ENCODE measurements around the gene HS6ST3. TPM values are rescaled to one million over a fixed set of nuclear protein-coding genes. Genes with fewer than 3 reads are reported as not detected.
A peak's percentile ranks its signal among the peaks of the same experiment; 100 is the strongest.
"Not testable (repeated sequence)": the region's sequence is repeated elsewhere in the genome, so short reads cannot be mapped to it uniquely, and the experiment has no call there.

The HS6ST3 gene
- total RNA-seq: not detected in 2 replicates

GRCh38 chr13:96089749-96090239 is at the start of gene HS6ST3:
Gene HS6ST3 (plus strand): TSS chr13:96090107.
- intact Hi-C loops (cut with micrococcal nuclease): loop anchor here (5.0 kb wide), 1 partner anchor 1382 kb away; no protein-coding TSS in a partner anchor
- Mint-ChIP-seq H3K27ac (no peak within 1 kb of the TSS), H3K4me3 (no peak within 1 kb of the TSS), H3K36me3 (ENCODE audit: low read depth) (no peaks in the 10 kb centered on the region), H3K27me3 (ENCODE audit: insufficient read depth) (peaks cover 39% of the 10 kb centered on the region), H3K9me3 (no peaks in the 10 kb centered on the region), H3K4me1 (ENCODE audit: low read depth) (no peaks in the 10 kb centered on the region)
- no peak for DNase-seq (ENCODE audit: low spot score)

GRCh38 chr13:96041326-96042110 is 48.4 kb upstream of the HS6ST3 start:
- H3K36me3 Mint-ChIP-seq (ENCODE audit: low read depth): no peaks in the 10 kb centered on the region
- intact Hi-C loops (cut with micrococcal nuclease): no loop called here
- H3K27me3 Mint-ChIP-seq (ENCODE audit: insufficient read depth): no peaks in the 10 kb centered on the region
- H3K27ac Mint-ChIP-seq: no peak overlapping the region
- no peaks in the 10 kb centered on the region for H3K4me1 Mint-ChIP-seq (ENCODE audit: low read depth)
- H3K4me3 Mint-ChIP-seq: no peak overlapping the region
- no peaks in the 10 kb centered on the region for H3K9me3 Mint-ChIP-seq
- DNase-seq (ENCODE audit: low spot score): no peak

- H3K4me1 Mint-ChIP-seq (ENCODE audit: low read depth): no peaks in the 10 kb centered on the region
- no peaks in the 10 kb centered on the region for H3K36me3 Mint-ChIP-seq (ENCODE audit: low read depth)
- H3K27me3 Mint-ChIP-seq (ENCODE audit: insufficient read depth): no peaks in the 10 kb centered on the region
- no peak overlapping the region for H3K4me3 Mint-ChIP-seq
- no peaks in the 10 kb centered on the region for H3K9me3 Mint-ChIP-seq
- intact Hi-C loops (cut with micrococcal nuclease): no loop called here
- no peak for DNase-seq (ENCODE audit: low spot score)
- no peak overlapping the region for H3K27ac Mint-ChIP-seq
These were observed 45.7 kb upstream of the HS6ST3 start for GRCh38 chr13:96044238-96044637.

GRCh38 chr13:96046449-96047126 is 43.3 kb upstream of the HS6ST3 start:
- H3K9me3 Mint-ChIP-seq: not testable (repeated sequence)

GRCh38 chr13:96050955-96051354 is 39.0 kb upstream of the HS6ST3 start:
- not testable (repeated sequence) for H3K27me3 Mint-ChIP-seq (ENCODE audit: insufficient read depth)

More at GRCh38 chr13:96046449-96047126, 43.3 kb upstream of the HS6ST3 start:
- H3K27ac Mint-ChIP-seq; H3K27me3 Mint-ChIP-seq (ENCODE audit: insufficient read depth); H3K4me1 Mint-ChIP-seq (ENCODE audit: low read depth); intact Hi-C loops (cut with micrococcal nuclease); DNase-seq (ENCODE audit: low spot score); H3K4me3 Mint-ChIP-seq; H3K36me3 Mint-ChIP-seq (ENCODE audit: low read depth): not testable (repeated sequence)

GRCh38 chr13:96051491-96051890 is 38.4 kb upstream of the HS6ST3 start:
- H3K9me3 Mint-ChIP-seq: peaks cover 11% of the 10 kb centered on the region
- intact Hi-C loops (cut with micrococcal nuclease); H3K27ac Mint-ChIP-seq; DNase-seq (ENCODE audit: low spot score); H3K27me3 Mint-ChIP-seq (ENCODE audit: insufficient read depth); H3K4me3 Mint-ChIP-seq; H3K36me3 Mint-ChIP-seq (ENCODE audit: low read depth); H3K4me1 Mint-ChIP-seq (ENCODE audit: low read depth): not testable (repeated sequence)

More at GRCh38 chr13:96050955-96051354, 39.0 kb upstream of the HS6ST3 start:
- H3K4me1 Mint-ChIP-seq (ENCODE audit: low read depth); intact Hi-C loops (cut with micrococcal nuclease); H3K36me3 Mint-ChIP-seq (ENCODE audit: low read depth); DNase-seq (ENCODE audit: low spot score); H3K27ac Mint-ChIP-seq; H3K4me3 Mint-ChIP-seq: not testable (repeated sequence)
- H3K9me3 Mint-ChIP-seq: peaks cover 11% of the 10 kb centered on the region

- H3K36me3 Mint-ChIP-seq (ENCODE audit: low read depth); H3K27me3 Mint-ChIP-seq (ENCODE audit: insufficient read depth); DNase-seq (ENCODE audit: low spot score); H3K4me3 Mint-ChIP-seq; intact Hi-C loops (cut with micrococcal nuclease); H3K27ac Mint-ChIP-seq; H3K4me1 Mint-ChIP-seq (ENCODE audit: low read depth): not testable (repeated sequence)
- H3K9me3 Mint-ChIP-seq: peaks cover 11% of the 10 kb centered on the region
These were observed 38.0 kb upstream of the HS6ST3 start for GRCh38 chr13:96051946-96052345.

- peaks cover 8% of the 10 kb centered on the region for H3K27me3 Mint-ChIP-seq (ENCODE audit: insufficient read depth)
- intact Hi-C loops (cut with micrococcal nuclease): no loop called here
- no peaks in the 10 kb centered on the region for H3K4me1 Mint-ChIP-seq (ENCODE audit: low read depth)
- H3K27ac Mint-ChIP-seq: no peak overlapping the region
- H3K4me3 Mint-ChIP-seq: peak overlapping the region; percentile 67
- no peak for DNase-seq (ENCODE audit: low spot score)
- no peaks in the 10 kb centered on the region for H3K36me3 Mint-ChIP-seq (ENCODE audit: low read depth)
- H3K9me3 Mint-ChIP-seq: peaks cover 11% of the 10 kb centered on the region
These were observed 37.3 kb upstream of the HS6ST3 start for GRCh38 chr13:96052656-96053002.

GRCh38 chr13:96053003-96053703 is 36.8 kb upstream of the HS6ST3 start, which contains the start of gene UGGT2:
Gene UGGT2 (minus strand): TSS chr13:96053401. CDS start chr13:96053312, 89 bp downstream.
- intact Hi-C loops (cut with micrococcal nuclease): no loop called here
- Mint-ChIP-seq H3K9me3 (peaks cover 11% of the 10 kb centered on the region), H3K27ac (no peak within 1 kb of the TSS), H3K4me1 (ENCODE audit: low read depth) (no peaks in the 10 kb centered on the region), H3K4me3 (peak within 1 kb of the TSS; percentile 67), H3K36me3 (ENCODE audit: low read depth) (no peaks in the 10 kb centered on the region), H3K27me3 (ENCODE audit: insufficient read depth) (peaks cover 8% of the 10 kb centered on the region)
- DNase-seq (ENCODE audit: low spot score): no peak

- no peak overlapping the region for H3K27ac Mint-ChIP-seq
- H3K9me3 Mint-ChIP-seq: no peaks in the 10 kb centered on the region
- H3K27me3 Mint-ChIP-seq (ENCODE audit: insufficient read depth): no peaks in the 10 kb centered on the region
- H3K36me3 Mint-ChIP-seq (ENCODE audit: low read depth): no peaks in the 10 kb centered on the region
- DNase-seq (ENCODE audit: low spot score): no peak
- no peaks in the 10 kb centered on the region for H3K4me1 Mint-ChIP-seq (ENCODE audit: low read depth)
- no peak overlapping the region for H3K4me3 Mint-ChIP-seq
- intact Hi-C loops (cut with micrococcal nuclease): no loop called here
These were observed 24.1 kb upstream of the HS6ST3 start for GRCh38 chr13:96065849-96066248.

GRCh38 chr13:96068729-96069128 is 21.2 kb upstream of the HS6ST3 start:
- no peaks in the 10 kb centered on the region for H3K27me3 Mint-ChIP-seq (ENCODE audit: insufficient read depth)
- no peak for DNase-seq (ENCODE audit: low spot score)
- no peaks in the 10 kb centered on the region for H3K36me3 Mint-ChIP-seq (ENCODE audit: low read depth)
- H3K4me3 Mint-ChIP-seq: no peak overlapping the region
- no peak overlapping the region for H3K27ac Mint-ChIP-seq
- H3K4me1 Mint-ChIP-seq (ENCODE audit: low read depth): no peaks in the 10 kb centered on the region
- intact Hi-C loops (cut with micrococcal nuclease): no loop called here
- H3K9me3 Mint-ChIP-seq: no peaks in the 10 kb centered on the region

GRCh38 chr13:96071504-96071903 is 18.4 kb upstream of the HS6ST3 start:
- intact Hi-C loops (cut with micrococcal nuclease): no loop called here
- no peak overlapping the region for H3K27ac Mint-ChIP-seq
- DNase-seq (ENCODE audit: low spot score): no peak
- no peaks in the 10 kb centered on the region for H3K27me3 Mint-ChIP-seq (ENCODE audit: insufficient read depth)
- H3K4me3 Mint-ChIP-seq: no peak overlapping the region
- no peaks in the 10 kb centered on the region for H3K36me3 Mint-ChIP-seq (ENCODE audit: low read depth)
- no peaks in the 10 kb centered on the region for H3K4me1 Mint-ChIP-seq (ENCODE audit: low read depth)
- H3K9me3 Mint-ChIP-seq: no peaks in the 10 kb centered on the region

GRCh38 chr13:96072392-96072791 is 17.5 kb upstream of the HS6ST3 start:
- Mint-ChIP-seq H3K9me3 (no peaks in the 10 kb centered on the region), H3K4me1 (ENCODE audit: low read depth) (no peaks in the 10 kb centered on the region), H3K4me3 (no peak overlapping the region), H3K27ac (no peak overlapping the region), H3K27me3 (ENCODE audit: insufficient read depth) (no peaks in the 10 kb centered on the region), H3K36me3 (ENCODE audit: low read depth) (no peaks in the 10 kb centered on the region)
- no peak for DNase-seq (ENCODE audit: low spot score)
- intact Hi-C loops (cut with micrococcal nuclease): no loop called here
